GM12891 (cell line): ENCODE data around the gene ITGA8.
"Not testable (repeated sequence)": the region's sequence is repeated elsewhere in the genome, so short reads cannot be mapped to it uniquely, and the experiment has no call there.

Experiments used
- DNase-seq: peaks from one replicate; pipeline ENCODE4 v3.0.0; 2011; ENCODE audit warnings: low spot score; ENCODE audit not compliant: insufficient read length
- FAIRE-seq: peaks from 2 replicates; lab custom pipeline; 2011; peaks lifted over from hg19 to GRCh38; lab: Jason Lieb, UNC
- PAX5 ChIP-seq: IDR thresholded peaks from 2 replicates; pipeline ENCODE4 v1.6.1; 2011; ENCODE audit warnings: low read length, moderate library complexity, mild to moderate bottlenecking; ENCODE audit not compliant: insufficient read depth, severe bottlenecking
- POLR2A ChIP-seq: IDR thresholded peaks from 2 replicates; pipeline ENCODE4 v1.6.1; 2011; ENCODE audit warnings: low read depth, low read length, control low read depth
- POLR2AphosphoS5 ChIP-seq: IDR thresholded peaks from 2 replicates; pipeline ENCODE4 v1.6.1; 2011; ENCODE audit warnings: low read depth, low read length, control low read depth
- POU2F2 ChIP-seq: IDR thresholded peaks from 2 replicates; pipeline ENCODE4 v1.6.1; 2011; ENCODE audit warnings: low read depth, mild to moderate bottlenecking, control low read depth, low read length, moderate library complexity
- SPI1 ChIP-seq: IDR thresholded peaks from 2 replicates; pipeline ENCODE4 v1.6.1; 2011; ENCODE audit warnings: low read depth, low read length, control low read depth
- TAF1 ChIP-seq: IDR thresholded peaks from 2 replicates; pipeline ENCODE4 v1.6.1; 2011; ENCODE audit warnings: low read depth, low read length, control low read depth

The ITGA8 gene

DNA sequence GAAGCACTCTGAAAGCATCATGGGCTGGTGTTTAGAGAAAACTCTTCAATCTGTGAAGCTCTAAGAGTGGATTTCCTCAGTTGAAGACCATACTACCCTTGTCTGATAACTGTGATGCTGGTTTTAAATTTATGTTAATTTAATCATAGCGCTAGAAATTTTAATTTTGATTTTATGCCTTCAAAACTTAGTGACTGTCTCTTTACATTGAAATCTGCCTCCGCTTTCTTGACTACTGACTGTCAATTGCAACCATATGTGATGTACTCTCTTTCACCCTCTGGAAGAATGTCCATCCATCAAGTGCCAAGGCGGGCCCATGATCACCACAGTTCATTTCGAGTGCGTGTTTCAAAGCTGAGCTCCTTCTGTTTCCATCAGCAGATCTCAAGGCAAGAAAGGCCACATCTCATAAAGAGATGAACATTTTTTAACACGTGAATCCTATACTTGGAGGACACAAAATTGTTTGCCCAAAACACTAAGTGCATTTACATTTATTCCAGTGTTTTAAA is 147.1 kb downstream of the ITGA8 start:
- FAIRE-seq = no peak
- no peak for DNase-seq
- TF ChIP-seq TAF1 (no peak), POLR2AphosphoS5 (no peak), POLR2A (no peak), PAX5 (no peak), POU2F2 (no peak), SPI1 (no peak)

GRCh38 chr10:15571575-15571974 is 148.1 kb downstream of the ITGA8 start:
- DNase-seq (no peak), FAIRE-seq (no peak)

DNA sequence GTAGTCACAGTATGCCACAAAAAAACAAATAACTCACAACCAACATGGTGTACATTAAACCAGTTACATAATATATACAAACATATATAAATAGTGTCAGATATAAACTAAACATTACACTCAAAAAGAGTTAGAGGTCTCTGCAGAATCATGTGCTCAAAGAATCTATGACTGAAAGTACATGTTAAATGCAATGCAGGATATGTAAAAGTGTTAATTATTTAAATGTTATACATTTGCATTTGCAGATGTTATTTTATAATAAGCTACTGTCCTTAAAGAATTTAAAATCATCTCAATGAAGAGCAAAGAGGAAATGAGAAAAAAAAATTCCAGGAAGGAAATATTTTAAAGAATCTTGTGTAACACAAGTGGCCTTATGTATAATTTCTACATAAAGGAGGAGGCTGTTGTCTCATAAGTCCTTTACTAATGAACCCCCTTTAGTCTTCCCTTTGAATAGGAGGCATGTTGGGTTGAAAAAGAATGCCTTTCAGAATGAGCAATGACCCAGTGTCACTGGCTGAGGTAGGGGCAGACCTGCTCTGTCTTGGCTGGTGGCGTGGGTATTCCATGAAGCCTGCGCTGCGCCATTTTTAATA is 148.9 kb downstream of the ITGA8 start:
- no peak for TF ChIP-seq SPI1
- TF ChIP-seq POU2F2 = no peak
- no peak for TF ChIP-seq TAF1
- no peak for TF ChIP-seq POLR2AphosphoS5
- no peak for TF ChIP-seq POLR2A
- no peak for TF ChIP-seq PAX5
- FAIRE-seq = no peak
- DNase-seq = no peak

More at GRCh38 chr10:15571575-15571974, 148.1 kb downstream of the ITGA8 start:
- TF ChIP-seq SPI1 = no peak
- no peak for TF ChIP-seq POLR2A
- TF ChIP-seq TAF1 = no peak
- TF ChIP-seq PAX5 = no peak
- no peak for TF ChIP-seq POLR2AphosphoS5

DNA sequence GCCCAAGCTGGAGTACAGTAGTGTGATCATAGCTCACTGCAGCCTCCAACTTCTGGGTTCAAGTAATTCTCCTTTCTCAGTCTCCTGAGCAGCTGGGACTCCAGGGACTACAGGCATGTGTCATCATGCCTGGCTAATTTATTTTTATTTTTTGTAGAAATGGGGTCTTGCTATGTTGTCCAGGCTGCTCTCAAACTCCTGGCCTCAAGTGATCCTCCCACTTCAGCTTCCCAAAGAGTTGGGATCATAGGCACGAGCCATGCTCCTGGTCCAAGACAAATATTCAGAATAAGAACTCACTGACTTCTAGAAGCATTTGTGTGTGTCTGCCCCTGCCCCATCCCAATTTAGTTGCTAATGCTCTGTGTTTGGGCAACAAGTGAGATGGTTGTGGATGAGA is 151.8 kb downstream of the ITGA8 start:
- TF ChIP-seq TAF1 (no peak), POLR2A (no peak), POU2F2 (no peak), SPI1 (no peak), PAX5 (no peak), POLR2AphosphoS5 (no peak)
- DNase-seq = no peak
- no peak for FAIRE-seq

GRCh38 chr10:15563246-15563645 is 156.5 kb downstream of the ITGA8 start:
- TF ChIP-seq PAX5 (no peak), TAF1 (no peak), POU2F2 (no peak), POLR2A (no peak), POLR2AphosphoS5 (no peak)
- DNase-seq = no peak

DNA sequence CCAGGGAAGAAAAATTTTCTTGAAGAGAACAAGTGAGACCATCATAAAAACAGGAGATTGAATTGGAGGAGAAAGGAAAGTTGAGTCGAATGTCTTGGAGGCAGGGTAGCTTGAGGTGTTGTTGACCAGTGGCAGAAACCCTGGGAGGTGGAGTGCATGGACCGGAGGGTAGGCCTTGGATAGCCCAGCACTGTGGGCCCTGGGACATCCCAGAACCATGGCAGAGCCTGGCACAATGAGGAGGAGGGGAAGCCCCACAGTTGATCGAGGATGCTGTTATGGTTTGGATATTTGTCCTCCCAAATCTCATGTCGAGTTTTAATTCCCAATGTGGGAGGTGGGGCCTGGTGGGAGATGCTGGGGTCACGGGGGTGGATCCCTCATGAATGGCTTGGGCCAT is 157.1 kb downstream of the ITGA8 start:
- FAIRE-seq (no peak), DNase-seq (no peak)
- TF ChIP-seq POU2F2 = no peak
- no peak for TF ChIP-seq POLR2AphosphoS5
- TF ChIP-seq SPI1 = no peak
- no peak for TF ChIP-seq TAF1
- no peak for TF ChIP-seq POLR2A
- no peak for TF ChIP-seq PAX5

More at GRCh38 chr10:15563246-15563645, 156.5 kb downstream of the ITGA8 start:
- no peak for FAIRE-seq

DNA sequence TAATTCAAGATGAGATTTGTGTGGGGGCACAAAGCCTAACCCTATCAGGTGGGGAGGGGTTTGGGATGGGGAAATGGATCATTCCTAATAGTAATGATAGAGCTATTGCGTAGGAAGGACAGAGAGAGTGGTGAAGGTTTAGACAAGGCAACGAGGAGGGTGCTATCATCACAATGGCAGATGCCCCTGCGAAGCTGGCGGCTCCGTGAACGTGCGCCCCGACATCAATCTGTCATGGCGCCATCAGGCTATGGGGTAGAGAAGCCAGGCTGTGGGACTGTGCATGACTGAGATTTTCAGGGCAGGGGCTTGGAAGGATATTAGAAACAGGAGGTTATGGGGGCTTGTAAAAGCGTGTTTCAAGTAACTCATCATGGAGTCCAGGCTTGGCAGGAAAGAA is 157.6 kb downstream of the ITGA8 start:
- DNase-seq (no peak), FAIRE-seq (no peak)
- TF ChIP-seq POLR2AphosphoS5 (no peak), POLR2A (no peak), PAX5 (no peak), SPI1 (no peak), POU2F2 (no peak)

DNA sequence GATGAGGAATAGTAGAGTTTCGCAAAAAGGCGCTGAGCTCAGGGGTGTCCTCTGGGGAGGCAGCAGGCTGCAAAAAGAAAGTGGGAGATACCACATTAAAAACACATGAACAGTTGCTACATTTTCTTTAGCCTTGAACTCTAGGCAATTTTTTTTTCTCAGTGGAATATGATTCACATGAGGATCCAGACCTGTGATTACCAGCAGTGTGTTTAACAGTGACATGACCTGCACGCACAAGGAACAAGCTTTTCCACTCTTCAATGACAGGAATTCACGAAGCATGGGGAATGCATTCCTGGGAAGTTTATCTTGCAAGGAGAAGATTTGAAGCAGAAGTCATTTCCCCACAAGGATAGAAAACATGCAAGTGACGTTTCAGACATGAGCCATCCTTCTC is 161.6 kb downstream of the ITGA8 start:
- DNase-seq (no peak), FAIRE-seq (no peak)
- TF ChIP-seq POLR2A (no peak), TAF1 (no peak), POLR2AphosphoS5 (no peak), PAX5 (no peak), SPI1 (no peak), POU2F2 (no peak)

GRCh38 chr10:15557168-15557567 is 162.6 kb downstream of the ITGA8 start:
- not testable (repeated sequence) for FAIRE-seq, DNase-seq

- FAIRE-seq (no peak), DNase-seq (no peak)
- TF ChIP-seq SPI1 (no peak), PAX5 (no peak), POU2F2 (no peak), TAF1 (no peak), POLR2A (no peak)
These were observed 168.8 kb downstream of the ITGA8 start for GRCh38 chr10:15550950-15551349.
